HG03432 (cell line): ENCODE data around the gene CCDC88C.
"Not testable (repeated sequence)": the region's sequence is repeated elsewhere in the genome, so short reads cannot be mapped to it uniquely, and the experiment has no call there.

ENCODE experiments used
- ATAC-seq: cut with Tn5 transposase; IDR thresholded peaks from one replicate; pipeline ENCODE4 v1.9.1; 2021; ENCODE audit warnings: mild to moderate bottlenecking, moderate library complexity; ENCODE audit not compliant: unreplicated experiment

The CCDC88C gene

DNA sequence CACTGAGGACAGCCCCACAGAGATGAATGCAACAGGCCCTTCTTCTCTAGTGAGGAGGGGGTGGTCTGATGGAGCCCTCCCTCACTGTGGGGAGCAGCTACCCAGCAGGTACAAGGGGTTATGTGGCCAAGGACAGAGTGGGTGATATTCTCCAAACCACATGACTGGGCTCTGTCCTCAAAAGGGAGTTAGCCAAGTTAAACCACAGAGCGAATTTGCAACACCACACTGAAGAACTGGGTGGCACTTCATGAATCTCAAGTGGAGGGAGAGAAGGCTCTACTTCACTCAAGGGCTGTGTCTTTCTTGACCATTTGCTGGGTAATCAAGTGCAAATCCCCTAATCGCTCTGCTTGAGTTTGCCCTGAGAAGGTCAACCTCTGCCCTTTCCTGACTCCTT is 185.6 kb downstream of the CCDC88C start:
- ATAC-seq: no peak

GRCh38 chr14:91231446-91231845 is 186.2 kb downstream of the CCDC88C start:
- no peak for ATAC-seq

GRCh38 chr14:91230397-91231035 is 187.1 kb downstream of the CCDC88C start:
- ATAC-seq: no peak

GRCh38 chr14:91229743-91230200 is 187.8 kb downstream of the CCDC88C start:
- ATAC-seq: peak; percentile 77

GRCh38 chr14:91229005-91229382 is 188.6 kb downstream of the CCDC88C start:
- ATAC-seq: no peak

DNA sequence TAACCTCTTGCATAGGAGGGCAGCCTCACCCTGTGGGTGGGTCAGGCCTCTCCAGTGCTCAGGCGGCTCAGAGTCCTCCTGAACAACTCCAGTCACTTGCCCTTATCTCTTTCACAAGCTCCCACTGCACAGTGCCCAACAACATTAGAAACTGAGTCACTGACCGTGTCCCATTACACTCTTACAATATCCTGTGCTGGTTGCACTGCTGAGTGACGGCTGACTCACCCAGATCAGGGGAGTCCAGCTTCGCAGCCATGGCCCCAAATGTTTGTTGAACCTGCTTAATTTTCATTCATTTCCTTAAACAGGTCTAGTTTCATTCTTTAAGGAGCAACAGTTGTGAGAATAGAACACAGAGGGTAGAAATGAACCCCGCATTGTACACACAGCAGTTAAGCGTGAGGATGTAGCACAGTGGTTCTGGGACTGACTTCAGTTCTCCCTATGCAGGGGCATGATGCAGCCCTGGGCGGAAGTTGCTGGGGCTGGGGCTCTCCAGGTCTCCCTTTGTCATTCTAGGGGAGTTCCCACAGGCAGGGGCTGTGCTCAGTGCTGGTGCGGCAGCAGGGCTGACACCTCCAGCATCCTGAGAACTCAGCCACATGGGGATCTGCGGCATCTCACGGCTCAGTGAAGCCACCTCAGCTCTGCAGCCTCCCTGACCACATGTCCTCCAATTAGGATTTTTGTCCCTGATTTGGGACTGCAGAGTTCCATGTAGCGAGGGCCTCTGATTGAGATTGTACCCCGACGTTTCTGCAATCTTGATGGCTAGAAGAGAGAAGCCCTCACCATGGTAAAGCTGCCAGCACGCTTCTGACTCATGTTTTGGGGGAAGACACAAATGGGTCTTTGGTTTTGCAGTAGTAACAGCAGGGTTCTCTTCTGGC is 189.3 kb downstream of the CCDC88C start:
- ATAC-seq: peak; percentile 88

GRCh38 chr14:91227183-91227628 is 190.4 kb downstream of the CCDC88C start:
- ATAC-seq: no peak

GRCh38 chr14:91226360-91226759 is 191.3 kb downstream of the CCDC88C start:
- not testable (repeated sequence) for ATAC-seq

DNA sequence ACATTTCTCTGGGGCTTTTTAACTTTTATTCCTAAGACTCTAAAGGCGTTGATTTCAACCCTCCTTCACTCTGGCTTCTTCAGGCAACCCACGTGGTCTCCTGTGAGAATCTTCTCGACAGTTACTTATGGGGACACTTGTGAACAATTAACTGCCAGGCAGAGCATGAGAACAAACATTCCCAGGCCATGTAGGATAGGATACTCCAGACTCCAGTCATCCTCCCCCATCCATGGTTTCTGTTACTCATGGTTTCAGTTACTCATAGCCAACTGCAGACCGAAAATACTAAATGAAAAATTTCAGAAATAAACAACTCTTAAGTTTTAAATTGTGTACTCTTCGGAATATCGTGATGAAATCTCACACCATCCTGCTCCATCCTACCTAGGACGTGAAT is 192.6 kb downstream of the CCDC88C start:
- no peak for ATAC-seq

- no peak for ATAC-seq
These were observed 194.4 kb downstream of the CCDC88C start for GRCh38 chr14:91223028-91223783.
